ENCODE results near the gene POPDC3.
"Not testable (repeated sequence)": the region's sequence is repeated elsewhere in the genome, so short reads cannot be mapped to it uniquely, and the experiment has no call there.

The POPDC3 gene

DNA sequence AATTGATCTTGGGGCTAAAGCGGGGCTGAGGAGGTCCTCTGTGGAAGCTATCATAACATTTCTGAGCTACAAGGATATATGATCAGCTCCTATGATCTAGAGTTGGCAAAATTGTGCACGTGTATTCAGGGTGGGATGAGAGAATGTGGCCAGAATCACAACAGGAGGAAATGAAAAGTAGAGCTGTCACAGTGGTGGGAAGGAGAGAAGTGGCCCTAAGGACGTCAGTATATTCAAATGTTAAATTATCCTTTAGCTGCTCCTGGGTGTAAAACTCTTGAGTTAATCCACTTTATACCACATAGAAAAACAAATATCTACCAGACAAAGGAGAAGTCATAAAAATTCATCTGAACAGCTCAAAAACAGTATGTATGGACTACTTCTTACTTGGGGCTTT lies 14.8 kb upstream of the POPDC3 start:
- no peak for DNase-seq

DNA sequence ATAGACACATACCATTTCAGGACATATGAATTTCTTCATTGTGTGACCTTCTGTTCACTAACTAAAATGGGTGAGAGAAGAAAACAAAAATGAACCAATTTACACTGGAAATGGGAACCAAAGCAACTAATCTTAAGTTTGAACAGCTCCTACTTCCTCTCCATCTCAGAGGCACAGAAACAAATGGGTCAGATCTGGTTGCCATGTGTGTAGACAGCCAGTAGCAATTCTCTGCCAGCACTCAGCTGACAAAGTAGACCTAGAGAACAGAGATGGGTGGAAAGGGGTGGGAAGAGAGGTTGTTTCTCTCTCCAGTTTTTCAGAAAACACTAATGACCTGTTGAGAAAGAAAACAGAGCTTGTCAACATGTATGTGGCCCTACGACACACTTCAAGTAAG lies 14.3 kb upstream of the POPDC3 start:
- no peak for DNase-seq

- no peak for DNase-seq
Measured at GRCh38 chr6:105193647-105194046, 13.8 kb upstream of the POPDC3 start.

DNA sequence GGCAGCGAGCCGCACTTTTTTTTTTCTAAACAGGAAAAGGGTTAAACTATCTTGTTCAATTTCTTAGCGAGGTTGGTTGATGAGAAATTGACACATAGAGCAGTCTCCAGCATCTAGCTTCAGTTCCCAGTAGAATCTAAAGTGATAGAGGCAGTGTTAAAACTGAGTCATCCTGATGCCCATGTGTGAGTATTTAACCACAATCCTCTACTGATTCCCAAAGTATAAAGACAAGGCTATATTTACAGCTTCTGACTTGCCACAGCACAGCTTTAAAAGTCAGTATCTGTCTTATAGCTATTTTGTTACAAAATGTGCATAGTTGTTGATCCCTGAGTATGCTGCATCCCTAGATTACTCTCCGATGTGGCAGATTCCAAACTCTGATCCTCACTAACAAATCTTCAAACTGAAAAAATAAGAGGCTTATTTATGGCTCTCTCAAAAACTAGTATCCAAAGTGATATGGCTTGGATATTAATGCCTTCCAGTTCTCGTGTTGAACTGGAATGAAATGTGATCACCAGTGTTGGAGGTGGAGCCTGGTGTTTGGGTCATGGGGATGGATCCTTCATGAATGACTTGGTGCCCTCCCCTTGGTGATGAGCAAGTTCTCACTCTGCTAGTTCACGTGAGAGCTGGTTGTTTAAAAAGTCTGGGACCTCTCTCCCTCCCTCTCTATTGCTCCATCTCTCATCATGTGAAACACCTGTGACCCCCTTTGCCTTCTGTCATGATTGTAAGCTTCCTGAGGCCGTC lies 13.1 kb upstream of the POPDC3 start:
- DNase-seq = no peak

- DNase-seq = no peak
Measured at GRCh38 chr6:105191351-105191750, 11.5 kb upstream of the POPDC3 start.

DNA sequence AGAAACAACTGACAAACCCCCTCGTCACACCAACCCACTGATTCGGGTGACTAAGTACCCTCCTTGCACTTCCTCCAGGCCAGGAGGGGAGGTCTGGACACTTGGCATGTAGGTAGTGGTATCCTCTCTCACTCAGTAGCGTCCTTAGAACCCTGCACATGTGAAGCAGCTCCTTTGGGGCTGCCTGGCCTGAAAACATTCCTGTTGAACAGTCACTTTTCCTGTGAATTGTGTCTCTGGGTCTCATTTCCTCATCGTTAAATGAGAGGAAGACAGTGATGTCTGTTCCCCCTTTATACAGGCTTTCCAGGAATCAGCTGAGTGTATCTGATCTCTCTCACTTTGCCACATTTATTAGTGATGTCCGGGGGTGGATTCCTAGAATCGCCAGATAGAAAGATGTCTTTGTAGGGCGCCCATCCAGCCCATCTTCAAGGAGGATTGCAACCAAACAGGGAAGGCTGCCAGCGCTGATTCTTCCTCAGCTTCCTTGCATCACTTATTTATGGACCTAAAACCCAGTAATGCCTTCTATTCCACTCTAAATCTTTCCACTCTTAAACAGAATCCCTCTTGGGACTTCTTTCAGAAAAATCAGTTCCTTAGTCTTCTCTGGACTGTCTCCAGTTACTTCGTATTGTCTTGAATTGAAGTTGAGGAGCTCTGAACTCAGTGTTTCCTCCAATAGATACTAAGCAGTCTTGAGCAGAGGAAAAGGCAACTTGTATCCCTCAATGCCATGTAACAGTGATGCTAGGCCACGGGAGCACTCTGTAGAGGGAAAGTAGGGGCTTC lies 9.4 kb upstream of the POPDC3 start:
- DNase-seq = no peak

GRCh38 chr6:105188251-105188650 lies 8.4 kb upstream of the POPDC3 start:
- DNase-seq = no peak

DNA sequence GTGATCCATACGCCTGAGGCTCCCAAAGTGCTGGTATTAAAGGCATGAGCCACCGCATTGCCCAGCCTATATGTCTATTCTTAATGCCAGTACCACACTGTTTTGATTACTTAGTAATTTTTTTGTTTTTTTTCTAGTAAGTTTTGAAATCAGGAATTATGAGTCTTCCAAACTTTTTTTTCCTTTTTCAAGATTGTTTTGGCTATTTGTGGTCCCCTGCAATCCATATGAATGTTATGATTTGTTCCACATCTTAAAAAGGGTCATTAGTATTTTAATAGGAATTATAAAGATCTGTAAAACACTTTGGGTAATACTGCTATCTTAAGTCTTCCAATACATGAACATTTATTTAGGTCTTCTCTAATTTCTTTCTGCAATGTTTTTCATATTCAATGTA lies 6.8 kb upstream of the POPDC3 start:
- DNase-seq = no peak

DNA sequence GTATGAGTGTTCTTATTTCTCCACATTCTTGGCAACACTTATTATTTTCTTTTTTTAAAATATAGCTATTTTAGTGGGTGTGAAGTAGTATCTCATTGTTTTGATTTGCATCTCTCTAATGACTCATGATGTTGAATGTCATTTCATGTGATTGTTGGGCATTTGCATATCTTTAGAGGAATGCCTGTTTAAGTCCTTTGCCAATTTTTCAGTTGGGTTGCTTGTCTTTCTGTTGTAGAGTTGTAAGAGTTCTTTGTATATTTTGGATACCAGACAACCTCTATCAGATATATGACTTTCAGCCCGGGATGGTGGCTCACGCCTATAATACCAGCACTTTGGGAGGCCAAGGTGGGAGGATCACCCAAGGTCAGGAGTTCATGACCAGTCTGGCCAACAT lies 5.1 kb upstream of the POPDC3 start:
- no peak for DNase-seq

DNA sequence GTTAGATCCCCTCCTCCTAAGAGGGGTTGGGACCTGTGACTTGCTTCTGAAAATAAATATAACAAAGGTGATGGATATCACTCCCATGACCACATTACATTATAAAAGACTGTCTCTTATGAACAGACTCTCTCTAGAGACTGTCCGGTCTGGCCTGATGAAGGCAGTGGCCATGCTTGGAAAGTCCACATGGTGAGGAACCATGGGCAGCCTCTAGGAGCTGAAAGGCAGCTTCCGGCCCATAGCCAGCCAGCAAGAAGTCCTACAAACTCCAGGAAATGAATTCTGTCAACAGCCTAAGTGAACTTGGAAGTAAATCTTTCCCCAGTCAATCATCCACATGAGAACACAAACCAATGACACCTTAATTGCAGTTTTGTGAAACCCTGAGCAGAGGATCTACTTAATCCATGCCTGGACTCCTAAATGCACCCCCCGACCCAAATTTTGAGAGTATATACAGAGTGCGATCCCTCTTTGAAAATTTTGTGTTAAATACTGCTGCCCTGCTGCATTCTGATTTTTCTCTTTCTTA lies 2.2 kb upstream of the POPDC3 start:
- no peak for DNase-seq

GRCh38 chr6:105178636-105179035 lies 1.2 kb downstream of the POPDC3 start:
- DNase-seq = no peak

DNA sequence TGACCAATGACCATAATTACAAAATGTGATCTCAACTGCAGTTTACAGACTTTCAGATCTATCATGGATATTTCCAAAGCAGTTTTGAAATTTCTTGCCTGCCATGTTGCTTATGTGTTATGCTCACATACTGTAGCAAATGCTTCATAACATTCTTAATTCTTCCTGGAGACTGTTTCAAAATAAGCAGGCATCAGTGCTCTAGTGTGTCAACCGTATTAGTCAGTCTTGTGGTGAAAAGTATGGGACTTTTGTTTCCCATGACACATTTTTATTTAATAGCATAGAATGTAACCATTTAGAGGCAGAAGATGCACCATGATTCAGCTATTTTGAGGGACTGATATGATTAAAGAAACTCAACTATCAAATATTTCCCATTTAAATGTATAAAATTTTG lies 1.7 kb downstream of the POPDC3 start:
- DNase-seq = no peak

- DNase-seq = no peak
Measured at GRCh38 chr6:105177556-105177955, 2.3 kb downstream of the POPDC3 start.

DNA sequence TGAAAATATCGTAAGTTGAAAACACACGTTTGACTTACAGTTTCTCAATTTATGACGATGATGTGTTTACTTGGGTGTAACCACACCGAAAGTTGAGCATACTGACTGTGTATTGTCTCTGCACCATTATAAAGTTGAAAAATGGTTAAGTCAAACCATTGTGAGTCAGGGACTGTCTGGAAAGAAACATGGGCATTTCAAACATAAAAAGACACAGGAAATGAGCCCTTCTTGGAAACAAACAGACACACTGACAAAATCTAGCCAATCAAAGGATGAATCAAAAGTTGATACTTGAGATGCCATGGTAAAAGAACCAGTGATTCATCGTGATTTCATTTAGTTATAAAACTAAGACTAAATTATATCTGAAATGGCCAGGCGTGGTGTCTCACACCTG lies 5.3 kb downstream of the POPDC3 start:
- DNase-seq = no peak

DNA sequence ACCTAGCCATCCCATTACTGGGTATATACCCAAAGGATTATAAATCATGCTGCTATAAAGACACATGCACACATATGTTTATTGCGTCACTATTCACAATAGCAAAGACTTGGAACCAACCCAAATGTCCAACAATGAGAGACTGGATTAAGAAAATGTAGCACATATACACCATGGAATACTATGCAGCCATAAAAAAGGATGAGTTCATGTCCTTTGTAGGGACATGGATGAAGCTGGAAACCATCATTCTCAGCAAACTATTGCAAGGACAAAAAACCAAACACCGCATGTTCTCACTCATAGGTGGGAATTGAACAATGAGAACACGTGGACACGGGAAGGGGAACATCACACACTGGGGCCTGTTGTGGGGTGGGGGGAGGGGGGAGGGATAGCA lies 7.3 kb downstream of the POPDC3 start:
- DNase-seq = not testable (repeated sequence)

GRCh38 chr6:105170059-105170458 lies 9.8 kb downstream of the POPDC3 start:
- no peak for DNase-seq

GRCh38 chr6:105167914-105168313 lies 11.9 kb downstream of the POPDC3 start:
- DNase-seq = no peak

GRCh38 chr6:105164418-105164817 lies 15.4 kb downstream of the POPDC3 start:
- peak in 1 of 2 experiments; percentile 26 for DNase-seq

DNA sequence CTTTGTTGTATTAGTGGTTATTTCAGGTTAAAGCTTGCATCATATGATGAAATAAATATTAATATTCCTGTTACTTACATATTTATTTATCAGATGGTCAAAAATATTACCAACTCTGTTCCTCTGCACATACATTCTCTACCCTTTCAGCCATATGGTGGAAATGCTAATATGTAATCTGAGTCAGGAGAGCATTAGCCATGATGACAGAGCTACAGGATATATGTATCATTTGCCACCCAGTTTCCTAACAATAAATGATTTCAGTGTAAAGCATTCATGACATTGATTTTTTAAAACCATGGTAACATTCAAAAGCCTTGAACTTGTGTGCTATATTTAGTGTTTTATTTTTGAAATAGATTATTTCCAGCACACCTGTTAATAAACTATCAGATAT lies 16.6 kb downstream of the POPDC3 start:
- no peak for DNase-seq

- DNase-seq = no peak
Measured at GRCh38 chr6:105162377-105162776, 17.4 kb downstream of the POPDC3 start.

DNA sequence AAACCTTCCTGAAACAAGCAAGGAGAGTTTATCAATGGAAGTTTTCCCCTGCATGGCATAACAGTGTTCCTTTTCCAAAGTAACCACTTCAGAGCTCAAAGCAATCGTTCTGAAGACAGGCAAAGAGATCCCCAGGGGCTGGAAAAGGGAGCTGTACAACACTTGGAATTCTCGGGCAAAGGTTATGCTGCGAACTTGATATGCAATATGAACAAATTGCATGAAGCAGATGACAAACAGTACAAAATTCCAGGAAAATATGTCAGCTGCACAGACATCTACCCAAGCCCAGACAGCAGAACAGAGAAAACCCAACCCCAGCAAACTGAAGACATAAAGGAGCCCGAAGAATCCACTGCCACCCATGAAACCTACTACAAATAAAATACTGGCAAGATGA lies 18.4 kb downstream of the POPDC3 start:
- no peak for DNase-seq

DNA sequence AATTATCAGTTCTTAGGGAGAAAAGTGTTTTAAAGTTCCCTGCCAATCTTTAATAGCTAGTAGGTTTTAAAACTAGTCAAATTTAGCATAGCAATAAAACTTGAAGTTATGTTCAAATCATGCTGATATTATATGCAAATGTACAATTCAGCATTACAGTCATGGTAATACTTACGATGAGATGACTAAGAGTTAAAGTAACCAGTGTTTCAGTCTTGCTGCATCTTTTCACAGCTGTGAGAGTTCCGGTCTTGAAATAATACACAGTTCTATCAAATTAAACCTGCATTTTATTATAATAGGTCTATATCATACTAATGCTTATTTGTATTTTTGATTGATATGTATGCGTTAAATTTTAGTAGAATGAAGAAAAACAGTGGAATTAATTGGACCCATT lies 26.1 kb downstream of the POPDC3 start:
- DNase-seq = no peak

GRCh38 chr6:105152880-105153279 lies 26.9 kb downstream of the POPDC3 start:
- DNase-seq = no peak

GRCh38 chr6:105151644-105152043 lies 28.2 kb downstream of the POPDC3 start:
- no peak for DNase-seq

Measured in NCI-H2081 (cell line).